HepG2 (cell line): ENCODE results near the gene SLC9A8. TPM values are rescaled to one million over a fixed set of nuclear protein-coding genes. Genes with fewer than 3 reads are reported as not detected.
A peak's percentile ranks its signal among the peaks of the same experiment; 100 is the strongest.

Source experiments
- AFF4 ChIP-seq: sonication (generic); formaldehyde crosslinking; IDR thresholded peaks from 2 replicates; pipeline ENCODE4 v1.4.0; 2020; ENCODE audit warnings: missing genetic modification reagents
- DMTF1 ChIP-seq: sonication (generic); formaldehyde crosslinking; IDR thresholded peaks from 2 replicates; pipeline ENCODE4 v1.4.0; 2020; ENCODE audit warnings: mild to moderate bottlenecking, missing genetic modification reagents
- MED1 ChIP-seq: sonication (generic); formaldehyde crosslinking; IDR thresholded peaks from 2 replicates; pipeline ENCODE4 v1.4.0; 2020; ENCODE audit warnings: missing genetic modification reagents
- MNT ChIP-seq: fragments of 450-650 bp; IDR thresholded peaks from 2 replicates; pipeline ENCODE4 v1.6.1; 2016
- THAP9 ChIP-seq: sonication (generic); formaldehyde crosslinking; IDR thresholded peaks from 2 replicates; pipeline ENCODE4; 2020; ENCODE audit warnings: missing genetic modification reagents, mild to moderate bottlenecking, borderline replicate concordance
- TSC22D2 ChIP-seq: sonication (generic); formaldehyde crosslinking; IDR thresholded peaks from 2 replicates; pipeline ENCODE4 v1.5.1; 2020; ENCODE audit warnings: missing genetic modification reagents, mild to moderate bottlenecking, borderline replicate concordance
- ZNF230 ChIP-seq: sonication (generic); formaldehyde crosslinking; IDR thresholded peaks from 2 replicates; pipeline ENCODE4 v1.4.0; 2020; ENCODE audit warnings: mild to moderate bottlenecking, missing genetic modification reagents
- ZNF235 ChIP-seq: sonication (generic); formaldehyde crosslinking; IDR thresholded peaks from 2 replicates; pipeline ENCODE4 v1.8.1; 2023; ENCODE audit warnings: mild to moderate bottlenecking, missing genetic modification reagents, borderline replicate concordance
- ZNF788 ChIP-seq: sonication (generic); formaldehyde crosslinking; IDR thresholded peaks from 2 replicates; pipeline ENCODE4 v1.5.0; 2020; ENCODE audit warnings: mild to moderate bottlenecking, missing genetic modification reagents, borderline replicate concordance
- ZNF850 ChIP-seq: sonication (generic); formaldehyde crosslinking; conservative IDR thresholded peaks from 2 replicates; pipeline ENCODE4 v1.9.0; 2021; ENCODE audit warnings: mild to moderate bottlenecking, missing genetic modification reagents
- polyA plus RNA-seq, 8 experiments: library from polyadenylated mRNA; depleted of rRNA in 3 of 8; stranded (reverse) in 7 of 8; unstranded in 1 of 8; fragments of >200 nt; fragmentation: Illumina TruSeq in 4 of 8; extraction: Trizol in 4 of 8; gene quantifications; 2 replicates each; pipeline versions ENCODE4 v1.2.1 to v1.2.3, GENCODE V29; 2011 to 2016; ENCODE audit warnings: low read depth in 4 of 8, missing spikeins in 1 of 8, mixed read lengths in 1 of 8; ENCODE audit not compliant: insufficient read depth in 1 of 8
- total RNA-seq, 5 experiments: library from RNA; depleted of rRNA; stranded (reverse); fragments of >200 nt; fragmentation: Illumina TruSeq; extraction: Trizol; gene quantifications; 2 replicates each; pipeline ENCODE4 v1.2.3, GENCODE V29; 2016; ENCODE audit warnings: low read depth in 1 of 5
- TF ChIP-seq, protein P1 (sequence below): sonication (generic); formaldehyde crosslinking; IDR thresholded peaks from 2 replicates; pipeline ENCODE4 v1.5.0; 2020; ENCODE audit warnings: missing genetic modification reagents, mild to moderate bottlenecking, borderline replicate concordance

Gene SLC9A8
- total and polyA plus RNA-seq, 2 of the 13 experiments (the other 11 are each of a cell fraction or from before 2014, with no cell fraction given) = 4.1 to 7.4 TPM

- TF ChIP-seq MED1 = 0 out of 2 replicates have a peak, but pooled peaks have one; percentile 26
- no peak for TF ChIP-seq MNT
- TF ChIP-seq THAP9 (CRISPR knock-in tag) = 0 out of 2 replicates have a peak, but pooled peaks have one; percentile 43
- no peak for TF ChIP-seq AFF4 (CRISPR knock-in tag)
- no peak for TF ChIP-seq ZNF235 (CRISPR knock-in tag)
- TF ChIP-seq TSC22D2 (CRISPR knock-in tag) = no peak
- TF ChIP-seq ZNF850 (CRISPR knock-in tag) = no peak
- TF ChIP-seq, protein P1, sequence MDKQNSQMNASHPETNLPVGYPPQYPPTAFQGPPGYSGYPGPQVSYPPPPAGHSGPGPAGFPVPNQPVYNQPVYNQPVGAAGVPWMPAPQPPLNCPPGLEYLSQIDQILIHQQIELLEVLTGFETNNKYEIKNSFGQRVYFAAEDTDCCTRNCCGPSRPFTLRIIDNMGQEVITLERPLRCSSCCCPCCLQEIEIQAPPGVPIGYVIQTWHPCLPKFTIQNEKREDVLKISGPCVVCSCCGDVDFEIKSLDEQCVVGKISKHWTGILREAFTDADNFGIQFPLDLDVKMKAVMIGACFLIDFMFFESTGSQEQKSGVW = no peak
- 0 out of 2 replicates have a peak, but pooled peaks have one; percentile 31 for TF ChIP-seq ZNF788 (CRISPR knock-in tag)
- no peak for TF ChIP-seq ZNF230 (CRISPR knock-in tag)
- TF ChIP-seq DMTF1 (CRISPR knock-in tag) = no peak
Observed at GRCh38 chr20:49938173-49939163, 125.8 kb downstream of the SLC9A8 start (continued).
